NCI-H2171 treated with DMSO at 0.1 percent for 48 hours (cell line): ENCODE data around the gene SPACA9.

Experiments
- DNase-seq: peaks from one replicate; lab custom pipeline; 2025; lab: John Stamatoyannopoulos, UW

Gene SPACA9

GRCh38 chr9:132894862-132895835 is 16.5 kb downstream of the SPACA9 start:
- DNase-seq = peak; percentile 43

- DNase-seq = no peak
Measured at GRCh38 chr9:132896264-132896663, 17.6 kb downstream of the SPACA9 start.

- DNase-seq = no peak
Measured at GRCh38 chr9:132896906-132897305, 18.2 kb downstream of the SPACA9 start.

GRCh38 chr9:132898051-132898450 is 19.4 kb downstream of the SPACA9 start:
- DNase-seq = peak; percentile 88

GRCh38 chr9:132901858-132902831 is 23.4 kb downstream of the SPACA9 start:
- DNase-seq = peak; percentile 85

GRCh38 chr9:132903574-132904492 is 25.1 kb downstream of the SPACA9 start:
- no peak for DNase-seq

- DNase-seq = no peak
Measured at GRCh38 chr9:132905726-132906125, 27.0 kb downstream of the SPACA9 start.

GRCh38 chr9:132908635-132909034 is 29.9 kb downstream of the SPACA9 start:
- DNase-seq = no peak

- no peak for DNase-seq
Measured at GRCh38 chr9:132909311-132909710, 30.6 kb downstream of the SPACA9 start.

GRCh38 chr9:132910376-132910775 is 31.7 kb downstream of the SPACA9 start:
- DNase-seq = no peak

- no peak for DNase-seq
Measured at GRCh38 chr9:132912131-132912530, 33.4 kb downstream of the SPACA9 start.

- DNase-seq = no peak
Measured at GRCh38 chr9:132914924-132915323, 36.2 kb downstream of the SPACA9 start.

- DNase-seq = no peak
Measured at GRCh38 chr9:132919614-132920268, 41.0 kb downstream of the SPACA9 start.

- no peak for DNase-seq
Measured at GRCh38 chr9:132923346-132923902, 44.7 kb downstream of the SPACA9 start.

GRCh38 chr9:132927704-132928103 is 49.0 kb downstream of the SPACA9 start:
- no peak for DNase-seq

- DNase-seq = no peak
Measured at GRCh38 chr9:132931178-132931735, 52.6 kb downstream of the SPACA9 start.

- DNase-seq = peak; percentile 91
Measured at GRCh38 chr9:132935026-132935425, 56.3 kb downstream of the SPACA9 start.

- DNase-seq = no peak
Measured at GRCh38 chr9:132937463-132937901, 58.8 kb downstream of the SPACA9 start.

- DNase-seq = no peak
Measured at GRCh38 chr9:132939169-132939568, 60.5 kb downstream of the SPACA9 start.
